ENCODE results near the gene CA5A. TPM values are rescaled to one million over a fixed set of nuclear protein-coding genes. Genes with fewer than 3 reads are reported as not detected.

The CA5A gene
- total and polyA plus RNA-seq, 9 of the 15 experiments (the other 6 are each of a cell fraction or from before 2014, with no cell fraction given) = not detected

- TF ChIP-seq NR4A1 (CRISPR knock-in tag; IDR thresholded peaks at IDR 0.05) = no peak
- TF ChIP-seq NR4A1 (tag; IDR thresholded peaks at IDR 0.05) = no peak
- TF ChIP-seq ZBTB7A (IDR thresholded peaks at IDR 0.05; ENCODE audit: borderline replicate concordance, control insufficient read depth, low read depth, low read length) = peak; percentile 92
- TF ChIP-seq XRCC5 (IDR thresholded peaks at IDR 0.05; ENCODE audit: low read depth, low read length) = no peak
- TF ChIP-seq BRCA1 (IDR thresholded peaks at IDR 0.05) = no peak
- no peak for TF ChIP-seq BRCA1 (CRISPR knock-in tag; IDR thresholded peaks at IDR 0.05)
- TF ChIP-seq GATAD2B (IDR thresholded peaks at IDR 0.05; ENCODE audit: borderline replicate concordance) = no peak
- TF ChIP-seq CTCF (IDR thresholded peaks at IDR 0.05 in 2 of 3, conservative IDR thresholded peaks at IDR 0.05 in 1 of 3; ENCODE audit: insufficient read depth in 2 of 3, low read depth in 1 of 3, low read length in 3 of 3) = peak; percentile 77 to 90 (median 81)
- no peak for TF ChIP-seq HNRNPH1 (optimal IDR thresholded peaks at IDR 0.05; ENCODE audit: low read depth, low read length)
- peak; percentile 86 for TF ChIP-seq SMC3 (conservative IDR thresholded peaks at IDR 0.05; ENCODE audit: insufficient read depth, low read depth, low read length)
- no peak for TF ChIP-seq HINFP (tag; conservative IDR thresholded peaks at IDR 0.05; ENCODE audit: low read depth)
- peak; percentile 35; the same call in 1 of the 2 replicates for TF ChIP-seq SUPT5H (IDR thresholded peaks at IDR 0.05)
- TF ChIP-seq ZNF146 (CRISPR knock-in tag; IDR thresholded peaks at IDR 0.05; ENCODE audit: unreplicated experiment) = no peak
- TF ChIP-seq TCF7 (IDR thresholded peaks at IDR 0.05; ENCODE audit: borderline replicate concordance) = no peak
- peak; percentile 63 for TF ChIP-seq RBFOX2 (IDR thresholded peaks at IDR 0.05; ENCODE audit: low read depth, low read length)
- no peak for TF ChIP-seq ZSCAN32 (CRISPR knock-in tag; IDR thresholded peaks at IDR 0.05)
- no peak for TF ChIP-seq ZBTB12 (CRISPR knock-in tag; IDR thresholded peaks at IDR 0.05)
- TF ChIP-seq MYC (IDR thresholded peaks at IDR 0.05; ENCODE audit: low read depth, low read length) = no peak
- TF ChIP-seq MYC (CRISPR knock-in tag; IDR thresholded peaks at IDR 0.05; ENCODE audit: borderline replicate concordance, low read depth) = no peak
- no peak for TF ChIP-seq BRF2 (IDR thresholded peaks at IDR 0.05; ENCODE audit: borderline replicate concordance, insufficient read depth, insufficient read length)
These were observed 86.0 kb downstream of the CA5A start (continued) for GRCh38 chr16:87850009-87851006.

All from K562 (cell line).